GM18870 (cell line): ENCODE data around the gene CHCHD1.
"Not testable (repeated sequence)": the region's sequence is repeated elsewhere in the genome, so short reads cannot be mapped to it uniquely, and the experiment has no call there.

ENCODE experiments used
- ATAC-seq: cut with Tn5 transposase; IDR thresholded peaks from one replicate; pipeline ENCODE4 v1.9.1; 2021; ENCODE audit warnings: moderate library complexity; ENCODE audit not compliant: unreplicated experiment

The CHCHD1 gene

DNA sequence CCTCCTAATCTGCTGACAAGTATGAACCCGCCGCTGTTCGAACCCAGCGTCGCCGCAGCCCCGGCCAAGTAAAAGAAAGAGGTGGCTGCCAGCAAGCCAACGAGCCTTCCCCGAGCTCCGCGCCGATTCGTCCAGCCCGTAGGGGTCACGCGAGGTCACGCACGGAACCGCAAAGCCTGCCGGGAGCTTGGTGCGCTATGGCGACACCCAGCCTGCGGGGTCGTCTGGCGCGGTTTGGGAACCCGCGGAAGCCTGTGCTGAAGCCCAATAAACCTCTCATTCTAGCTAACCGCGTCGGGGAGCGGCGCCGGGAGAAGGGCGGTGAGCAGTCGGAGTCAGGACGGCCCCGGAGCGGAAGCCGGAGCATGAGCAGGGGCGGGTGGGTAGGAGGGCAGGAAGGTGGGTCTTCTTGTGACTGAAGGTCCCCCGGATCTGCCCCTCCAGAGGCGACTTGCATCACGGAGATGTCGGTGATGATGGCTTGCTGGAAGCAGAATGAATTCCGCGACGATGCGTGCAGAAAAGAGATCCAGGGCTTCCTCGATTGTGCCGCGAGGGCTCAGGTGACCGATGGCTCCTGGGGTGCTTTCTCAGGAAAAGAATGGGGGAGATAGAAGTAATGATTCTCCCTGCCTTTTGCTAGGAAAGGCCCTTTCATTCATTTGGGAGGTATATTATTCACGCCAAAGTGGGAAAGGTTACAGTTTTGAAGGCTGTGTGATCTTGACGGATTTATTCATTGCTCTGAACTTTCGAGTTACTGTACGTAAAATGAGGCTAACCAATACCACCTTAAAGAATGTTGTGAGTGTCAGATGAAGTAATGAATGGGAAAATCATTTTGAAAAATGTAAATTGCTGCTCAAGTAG lies at the start of gene CHCHD1:
TSS of gene CHCHD1 (plus strand) at position 170 of the 870 bp plus-strand sequence. CDS start at position 198, 28 bp downstream.
- peak; percentile 46 for ATAC-seq

DNA sequence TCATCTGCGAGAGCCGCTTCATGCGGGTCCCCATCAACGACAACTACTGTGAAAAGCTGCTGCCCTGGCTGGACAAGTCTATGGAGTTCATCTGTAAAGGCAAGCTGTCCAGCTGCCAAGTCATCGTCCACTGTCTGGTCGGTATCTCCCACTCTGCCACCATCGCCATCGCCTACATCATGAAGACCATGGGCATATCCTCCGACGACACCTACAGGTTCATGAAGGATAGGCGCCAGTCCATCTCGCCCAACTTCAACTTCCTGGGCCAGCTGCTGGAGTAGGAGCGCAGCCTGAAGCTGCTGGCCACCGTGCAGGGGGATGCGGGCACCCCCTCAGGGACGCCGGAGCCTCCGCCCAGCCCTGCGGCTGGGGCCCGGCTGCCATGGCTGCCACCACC lies 49.4 kb upstream of the CHCHD1 start:
- no peak for ATAC-seq

DNA sequence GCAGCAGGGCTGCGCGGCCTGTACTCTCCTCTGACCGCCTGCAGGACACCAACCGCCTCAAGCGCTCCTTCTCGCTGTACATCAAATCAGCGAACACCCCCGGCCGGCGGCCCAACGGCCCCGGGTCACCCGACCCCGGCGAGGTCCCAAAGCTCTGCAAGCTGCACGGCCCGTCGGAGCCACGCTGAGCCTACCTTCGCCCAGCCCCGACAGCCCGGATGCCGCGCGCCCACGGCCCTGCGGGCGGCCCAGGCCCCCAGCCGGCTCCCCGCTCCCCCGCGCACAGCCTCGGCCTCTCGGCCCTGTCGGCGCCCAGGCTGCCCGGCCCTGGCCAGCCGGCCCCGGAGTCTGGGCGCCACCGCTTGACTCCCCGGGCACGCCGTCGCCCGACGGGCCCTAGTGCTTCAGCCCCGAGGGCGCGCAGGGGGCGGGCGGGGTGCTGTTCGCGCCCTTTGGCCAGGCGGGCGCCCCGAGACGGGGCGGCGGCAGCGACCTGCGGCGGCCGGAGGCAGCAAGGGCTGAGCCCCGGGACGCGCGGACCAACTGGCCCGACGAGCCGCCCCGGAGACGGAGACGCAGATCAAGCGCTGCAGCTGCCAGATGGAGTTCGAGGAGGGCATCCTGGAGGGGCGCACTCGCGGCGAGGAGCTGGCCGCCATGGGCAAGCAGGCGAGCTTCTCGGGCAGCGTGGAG lies 48.8 kb upstream of the CHCHD1 start:
- no peak for ATAC-seq

DNA sequence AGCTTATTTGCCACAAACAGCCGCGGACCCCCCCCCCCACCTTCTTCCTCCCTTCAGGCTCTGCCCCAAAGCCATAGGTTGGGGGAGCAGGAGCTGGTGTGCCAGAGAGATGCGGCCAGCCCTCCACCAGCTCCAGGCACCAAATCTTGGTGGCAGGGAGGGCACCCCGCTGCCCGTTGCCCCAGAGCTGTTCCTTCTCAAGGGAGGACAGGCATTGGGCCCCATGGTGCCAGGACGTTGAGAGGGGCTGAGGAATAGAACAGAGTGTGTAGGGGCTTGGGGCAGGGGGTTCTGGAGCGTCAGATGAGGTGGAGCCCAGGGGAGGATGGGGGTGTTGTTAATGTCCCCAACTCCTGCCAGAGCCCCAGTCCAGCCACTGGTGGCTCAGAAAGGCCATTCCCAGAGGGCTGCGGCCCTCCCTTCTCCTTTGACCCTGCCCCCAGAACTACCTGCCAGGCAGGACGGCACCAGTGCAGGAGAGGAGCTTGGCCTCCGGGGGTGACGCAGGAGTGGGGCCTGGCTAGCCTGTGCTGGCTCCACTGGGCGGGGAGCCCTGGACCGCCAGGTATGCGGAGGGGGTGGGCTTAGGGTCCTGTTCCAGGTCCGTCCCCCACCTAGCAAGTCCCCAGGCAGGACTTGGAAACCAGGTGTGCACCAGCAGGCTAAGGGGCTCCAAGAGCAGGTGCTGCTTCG lies 47.7 kb upstream of the CHCHD1 start:
- ATAC-seq: no peak

DNA sequence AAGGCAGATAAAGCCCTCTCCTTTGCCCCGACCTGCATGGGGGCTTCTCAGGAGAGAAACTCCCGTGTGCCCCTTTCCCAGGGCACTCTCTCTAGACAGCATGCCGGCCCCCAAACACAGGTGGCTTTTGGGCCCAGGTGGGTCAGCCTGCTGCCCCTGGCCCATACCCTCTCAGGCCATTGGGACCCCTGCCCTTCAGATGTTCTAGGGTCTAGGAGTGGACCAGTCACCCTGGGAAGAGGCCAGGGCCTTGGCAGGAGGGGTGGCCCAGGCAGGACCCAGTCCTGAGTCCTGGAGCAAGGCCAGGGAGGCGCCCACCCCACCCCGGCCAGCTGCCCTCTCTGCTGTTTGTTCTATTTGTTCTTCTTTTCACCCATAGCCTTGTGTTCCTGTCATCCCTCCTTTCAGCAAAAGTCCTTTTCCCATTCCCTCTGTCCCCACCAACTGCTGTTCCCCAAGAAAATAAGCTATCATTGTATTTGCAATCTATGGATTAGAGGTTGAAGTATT lies 47.0 kb upstream of the CHCHD1 start:
- no peak for ATAC-seq

DNA sequence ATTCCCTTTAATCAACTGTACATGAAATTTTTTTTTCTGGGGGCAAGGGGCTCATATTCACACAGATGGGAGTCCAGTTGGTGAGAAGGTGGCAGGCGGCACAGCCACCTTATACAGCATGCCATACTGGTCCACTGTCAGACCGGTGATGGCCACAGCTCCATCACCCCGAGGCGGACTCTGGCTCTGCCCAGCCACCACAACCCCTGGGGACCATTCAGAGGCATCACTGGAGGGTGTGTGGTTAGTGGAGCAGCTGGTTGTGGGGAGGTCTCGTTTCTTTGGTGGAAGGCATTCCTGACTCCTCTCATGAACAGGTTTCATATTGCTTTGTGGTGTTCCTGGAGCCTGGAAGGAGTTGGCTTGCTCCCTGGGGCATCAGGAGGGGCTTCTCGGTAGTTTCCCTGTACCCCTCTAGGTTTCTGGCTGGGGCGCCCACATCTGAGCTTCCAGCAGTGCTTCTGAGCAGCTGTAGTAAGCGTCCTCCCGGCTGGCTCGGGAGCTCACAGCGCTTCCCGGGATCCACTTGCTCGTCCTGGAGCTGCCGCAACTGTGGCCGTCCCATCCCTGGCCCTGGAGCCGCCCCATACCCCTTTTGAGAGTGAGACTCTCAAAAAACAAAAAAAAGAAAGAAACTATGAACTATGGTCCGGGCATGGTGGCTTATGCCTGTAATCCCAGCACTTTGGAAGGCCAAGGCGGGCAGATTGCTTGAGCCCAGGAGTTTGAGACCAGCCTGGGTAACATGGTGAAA lies 41.2 kb upstream of the CHCHD1 start:
- not testable (repeated sequence) for ATAC-seq

DNA sequence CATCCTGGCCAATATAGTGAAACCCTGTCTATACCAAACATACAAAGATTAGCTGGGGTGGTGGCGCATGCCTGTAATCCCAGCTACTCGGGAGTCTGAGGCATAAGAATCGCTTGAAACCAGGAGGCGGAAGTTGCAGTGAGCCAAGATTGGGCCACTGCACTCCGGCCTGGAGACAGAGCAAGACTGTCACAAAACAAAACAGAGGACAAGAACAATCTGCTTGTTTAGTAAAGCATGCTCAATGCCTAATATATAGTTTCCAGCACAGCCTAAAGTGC lies 39.5 kb upstream of the CHCHD1 start:
- ATAC-seq: no peak

DNA sequence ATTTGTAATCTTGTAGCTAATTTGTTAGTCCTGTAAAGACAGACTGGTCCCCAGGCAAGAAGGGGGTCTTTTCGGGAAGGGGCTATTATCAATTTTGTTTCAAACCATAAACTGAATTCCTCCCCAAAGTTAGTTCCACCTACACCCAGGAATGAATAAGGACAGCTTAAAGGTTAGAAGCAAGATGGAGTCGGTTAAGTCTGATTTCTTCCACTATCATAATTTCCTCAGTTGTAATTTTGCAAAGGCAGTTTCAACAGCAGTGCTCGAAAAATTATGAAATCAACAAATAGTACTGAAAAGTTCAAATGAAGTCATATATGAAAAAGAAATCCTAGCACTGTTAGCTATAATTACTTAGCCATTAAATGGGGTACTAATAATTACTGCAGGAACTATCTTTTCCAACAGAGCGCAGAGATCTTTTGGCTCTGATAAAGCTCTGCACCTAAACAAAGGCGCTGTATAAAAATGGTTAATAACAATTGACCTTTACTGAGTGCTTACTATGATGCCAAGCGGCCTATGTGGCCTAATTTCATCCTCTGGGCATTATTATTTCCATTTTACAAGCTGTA lies 38.4 kb upstream of the CHCHD1 start:
- ATAC-seq: no peak

DNA sequence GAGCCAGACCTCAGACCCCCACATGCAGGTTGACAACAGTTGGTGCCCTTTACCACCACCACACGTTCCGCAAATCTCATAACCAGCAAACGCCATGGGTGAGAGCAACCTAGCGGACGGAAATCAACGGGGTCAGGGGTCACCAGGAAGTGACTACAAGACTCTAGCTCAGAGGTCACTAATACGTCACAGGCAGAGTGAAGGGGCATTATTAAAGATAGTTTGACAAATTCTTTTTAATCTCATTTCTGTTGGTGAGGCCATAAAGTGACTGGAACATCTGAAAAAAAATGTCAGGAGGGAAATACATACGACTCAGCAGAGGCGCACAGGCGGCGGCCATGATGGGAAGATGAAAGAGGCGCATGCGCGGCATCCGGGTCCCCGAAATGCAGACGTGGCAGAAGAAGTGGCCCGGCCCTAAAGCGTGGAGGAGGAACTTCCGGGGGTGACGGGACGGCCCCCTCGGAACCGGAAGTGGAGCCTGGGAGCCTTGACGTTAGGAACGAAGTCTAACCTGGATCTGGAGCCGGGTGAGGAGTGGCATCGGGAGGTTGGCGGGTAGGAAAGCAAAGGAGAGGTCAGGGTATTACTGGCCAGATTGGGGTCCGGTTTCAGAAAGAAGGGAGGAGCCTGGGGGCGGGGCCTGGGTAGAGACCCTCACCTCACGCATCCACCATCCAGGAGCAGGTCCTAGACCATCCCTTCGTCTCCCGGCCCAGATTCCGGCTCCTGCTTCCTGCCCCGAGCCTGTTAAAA lies 37.8 kb upstream of the CHCHD1 start, which contains the start of gene SEC24C:
TSS of gene SEC24C (plus strand) at position 468 of the 759 bp plus-strand sequence. CDS start 2,461 bp downstream, outside the sequence.
- peak; percentile 78 for ATAC-seq

DNA sequence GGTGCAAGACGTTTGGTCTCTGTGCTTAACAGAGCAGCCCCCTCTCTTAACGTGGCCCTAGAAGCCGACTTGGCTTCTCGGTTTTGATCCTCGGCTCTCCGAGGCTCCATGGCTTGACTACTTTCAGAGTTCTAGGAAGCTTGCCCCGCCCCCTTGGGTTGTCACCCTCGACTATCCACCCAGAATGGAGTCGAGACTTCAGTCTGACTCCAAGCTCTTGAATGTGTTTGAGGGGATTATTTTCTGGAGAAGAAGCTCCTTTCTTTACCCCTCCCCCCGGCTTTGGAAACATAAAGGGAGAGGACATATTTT lies 37.2 kb upstream of the CHCHD1 start:
- ATAC-seq: no peak

DNA sequence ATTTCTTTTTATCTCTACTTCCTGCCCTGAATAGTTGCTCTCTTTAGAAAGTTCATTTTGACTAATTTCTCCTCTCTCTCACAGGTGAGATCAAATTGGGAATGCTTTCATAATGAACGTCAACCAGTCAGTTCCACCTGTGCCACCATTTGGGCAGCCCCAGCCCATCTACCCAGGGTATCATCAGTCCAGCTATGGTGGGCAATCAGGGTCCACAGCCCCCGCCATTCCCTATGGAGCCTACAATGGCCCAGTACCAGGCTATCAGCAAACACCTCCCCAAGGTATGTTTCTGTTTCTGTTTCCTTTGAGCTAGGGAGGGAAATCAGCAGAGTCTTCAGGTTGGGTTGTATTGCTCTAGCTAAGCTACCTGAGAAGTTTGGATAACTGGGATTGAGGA lies 35.1 kb upstream of the CHCHD1 start:
- no peak for ATAC-seq

DNA sequence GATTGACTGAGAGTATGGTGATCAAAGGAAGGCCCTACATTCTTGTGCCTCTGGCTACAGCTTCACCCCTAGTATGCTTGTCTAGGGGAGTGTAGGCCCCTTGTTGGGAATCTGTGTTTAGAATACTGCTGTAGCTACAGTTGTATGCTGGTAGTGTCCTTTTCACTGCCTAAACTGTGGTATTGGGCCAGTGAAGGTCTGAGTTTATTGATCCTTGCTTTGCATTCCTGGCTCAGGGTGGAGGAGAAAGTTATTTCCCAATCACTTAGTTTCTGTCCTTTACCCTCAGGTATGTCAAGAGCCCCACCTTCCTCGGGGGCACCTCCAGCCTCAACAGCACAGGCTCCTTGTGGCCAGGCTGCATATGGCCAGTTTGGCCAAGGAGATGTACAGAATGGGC lies 31.0 kb upstream of the CHCHD1 start:
- ATAC-seq: no peak

DNA sequence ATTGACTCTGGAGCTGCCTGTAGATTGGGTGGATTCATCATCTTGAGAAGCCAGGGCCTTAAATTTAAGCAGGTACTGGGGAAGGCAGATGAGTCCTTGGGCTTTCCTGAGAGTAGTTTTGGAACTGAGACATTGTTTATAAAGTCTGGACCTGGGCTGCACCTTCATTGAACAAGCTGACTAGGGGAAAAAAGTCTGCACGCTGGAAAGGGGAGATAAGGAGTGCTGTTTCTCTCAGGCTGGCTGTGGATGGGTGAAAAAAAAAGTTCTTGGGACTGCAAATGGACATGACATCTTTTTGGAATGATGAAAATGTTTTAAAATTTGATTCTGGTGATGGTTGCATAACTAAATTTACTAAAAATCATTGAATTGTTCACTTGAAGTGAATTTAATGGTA lies 25.7 kb upstream of the CHCHD1 start:
- ATAC-seq: no peak

DNA sequence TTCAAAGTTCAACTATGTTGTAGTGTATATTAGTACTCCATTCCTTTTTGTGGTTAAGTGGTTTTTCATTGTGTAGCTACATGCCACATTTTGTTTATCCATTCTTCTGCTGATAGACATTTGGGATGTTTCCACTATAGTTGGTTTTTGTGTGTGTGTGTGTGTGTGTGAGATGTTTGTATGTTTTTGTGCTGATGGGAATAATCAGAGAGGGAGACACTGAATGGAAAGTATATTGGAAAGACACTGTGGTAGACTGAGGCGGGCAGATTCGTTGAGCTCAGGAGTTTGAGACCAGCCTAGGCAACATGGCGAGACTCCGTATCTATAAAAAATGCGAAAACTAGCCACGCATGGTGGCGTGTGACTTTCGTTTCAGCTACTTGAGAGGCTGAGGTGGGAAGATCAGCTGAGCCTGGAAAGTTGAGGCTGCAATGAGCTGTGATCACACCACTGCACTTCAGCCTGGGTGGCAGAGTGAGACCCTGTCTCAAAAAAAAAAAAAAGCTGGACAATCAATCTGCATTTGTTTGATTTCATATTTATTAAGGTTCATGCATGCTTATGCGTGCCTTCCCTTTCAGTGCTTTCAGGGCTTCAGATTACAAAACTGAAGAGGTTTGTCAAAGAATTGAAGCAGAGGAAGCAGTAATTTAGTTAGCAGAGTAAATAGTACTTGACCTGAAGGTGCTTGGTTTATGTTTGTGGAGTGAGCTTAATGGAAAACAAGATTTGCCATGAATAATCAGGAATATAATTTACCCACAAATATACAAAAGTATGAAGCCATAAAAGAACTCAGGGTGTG lies 22.9 kb upstream of the CHCHD1 start:
- no peak for ATAC-seq

DNA sequence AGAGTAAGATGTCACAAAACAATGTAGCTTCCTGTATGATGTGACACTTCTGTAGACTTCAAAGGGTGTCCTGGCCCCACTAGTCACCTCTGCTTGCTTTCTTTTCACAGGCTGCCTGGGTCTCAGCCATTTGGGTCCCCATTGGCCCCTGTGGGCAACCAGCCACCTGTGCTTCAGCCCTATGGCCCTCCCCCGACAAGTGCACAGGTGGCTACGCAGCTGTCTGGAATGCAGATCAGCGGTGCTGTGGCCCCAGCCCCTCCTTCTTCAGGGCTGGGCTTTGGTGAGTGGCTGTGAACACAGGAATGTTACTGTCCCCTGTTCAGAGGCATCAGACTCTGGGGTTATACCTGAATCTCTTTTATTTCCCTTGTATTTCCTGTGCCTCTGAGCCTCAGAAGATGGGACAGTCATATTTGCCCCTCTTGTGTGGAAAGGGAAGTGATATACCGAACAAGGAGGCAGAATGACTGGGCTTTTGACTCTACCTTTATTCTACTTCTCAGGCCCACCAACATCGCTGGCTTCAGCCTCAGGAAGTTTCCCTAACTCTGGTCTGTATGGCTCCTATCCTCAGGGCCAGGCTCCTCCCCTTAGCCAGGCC lies 22.2 kb upstream of the CHCHD1 start:
- no peak for ATAC-seq

DNA sequence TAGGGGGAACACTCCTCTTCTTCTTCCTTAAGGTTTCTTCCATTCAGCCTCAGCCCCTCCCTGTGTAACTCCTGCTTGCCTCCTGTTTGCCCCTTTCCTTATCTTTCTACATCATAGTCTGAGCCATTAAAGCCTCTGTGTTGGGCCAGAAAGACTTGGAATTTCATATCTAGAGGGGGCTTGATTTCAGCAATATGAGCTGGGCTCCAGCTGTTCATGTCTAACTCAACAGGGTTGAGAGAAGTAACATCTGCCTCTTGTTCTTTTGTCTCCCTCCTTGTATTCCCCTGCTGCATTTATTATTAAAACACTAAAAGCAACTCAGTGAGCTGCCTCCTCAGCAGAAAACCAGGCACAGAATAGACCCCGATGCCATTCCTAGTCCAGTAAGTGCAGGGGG lies 20.1 kb upstream of the CHCHD1 start:
- no peak for ATAC-seq

DNA sequence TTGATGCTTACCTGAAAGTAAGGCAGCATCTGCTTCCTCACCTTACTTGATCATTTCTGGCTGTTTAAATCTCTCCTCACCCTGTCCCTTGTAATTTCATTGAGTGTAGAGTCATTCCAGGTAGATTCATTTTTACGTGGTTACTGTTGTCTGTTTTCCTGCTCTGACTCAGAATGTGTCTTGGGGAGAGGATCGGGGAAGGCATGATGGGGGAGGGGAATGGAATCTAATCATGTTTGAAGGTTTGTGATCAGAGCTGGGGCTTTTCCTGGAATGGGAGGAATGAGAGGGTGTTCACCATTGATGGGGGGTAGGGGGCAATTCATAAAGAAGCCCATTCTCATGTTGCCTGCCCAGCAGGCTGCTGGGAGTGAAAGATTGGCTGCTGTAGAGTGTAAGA lies 18.9 kb upstream of the CHCHD1 start:
- no peak for ATAC-seq

DNA sequence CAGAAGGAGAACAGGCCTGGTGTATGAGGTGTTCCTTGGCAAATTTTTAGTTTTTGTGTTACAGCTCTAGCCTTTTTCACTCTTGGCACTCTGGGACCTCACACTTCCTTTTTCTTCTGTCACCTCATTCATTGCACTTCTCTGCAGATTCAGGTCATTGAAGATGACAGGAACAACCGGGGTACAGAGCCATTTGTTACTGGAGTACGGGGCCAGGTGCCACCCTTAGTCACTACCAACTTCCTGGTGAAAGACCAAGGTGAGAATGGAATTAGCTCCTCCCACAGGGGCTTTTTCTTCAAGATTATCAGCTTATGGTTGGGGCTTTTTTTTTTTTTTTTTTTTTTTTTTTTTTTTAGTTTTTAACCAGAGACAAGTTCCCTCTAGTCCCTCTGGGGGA lies 18.5 kb upstream of the CHCHD1 start:
- no peak for ATAC-seq

DNA sequence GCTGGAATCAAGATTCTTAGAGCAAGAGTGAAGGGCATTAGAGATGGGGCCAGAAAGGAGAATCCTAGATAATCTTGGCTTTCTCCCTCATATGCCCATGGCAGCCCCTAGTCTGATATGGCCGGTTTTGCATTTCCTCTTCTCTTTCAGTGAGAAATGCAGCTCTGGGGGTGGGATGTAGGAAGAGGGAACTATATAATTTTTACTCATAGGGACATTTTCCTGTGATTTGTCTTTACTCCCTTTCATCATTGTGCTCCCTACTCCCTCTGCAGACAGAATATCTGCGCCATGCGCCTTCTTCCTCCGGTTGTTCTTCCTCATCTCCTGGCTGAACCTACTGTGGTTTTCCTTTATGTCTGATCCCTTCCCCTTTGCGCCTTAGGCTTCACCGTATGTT lies 16.8 kb upstream of the CHCHD1 start:
- no peak for ATAC-seq
